Measurements from ENCODE around the gene DPYD. TPM values are rescaled to one million over a fixed set of nuclear protein-coding genes. Genes with fewer than 3 reads are reported as not detected.

DPYD gene
- total and polyA plus RNA-seq, 10 of the 15 experiments (the other 5 are each of a cell fraction or from before 2014, with no cell fraction given) = 5.7 to 23.8 (median 10.2) TPM

GRCh38 chr1:97726386-97726785, 194.4 kb downstream of the DPYD start:
- H2AFZ ChIP-seq (ENCODE audit: control insufficient read depth, low read depth, low read length) = no peak overlapping the region
- in situ Hi-C loops (cut with MboI) = no loop called here
- no peak overlapping the region for H3K9ac ChIP-seq (ENCODE audit: control insufficient read depth, insufficient read depth, low read length)
- no peak for FAIRE-seq
- no peak overlapping the region for H3K4me3 ChIP-seq
- no peaks in the 10 kb centered on the region for H3K4me1 ChIP-seq (ENCODE audit: control insufficient read depth, insufficient read depth, low read length)
- no peak overlapping the region for H3K27ac ChIP-seq (ENCODE audit: control insufficient read depth, insufficient read depth)
- H3K4me2 ChIP-seq (ENCODE audit: control insufficient read depth, insufficient read depth) = no peak overlapping the region
- H3K27me3 ChIP-seq (replicated peaks in 1 of 2; ENCODE audit: control insufficient read depth in 2 of 2, insufficient read depth in 2 of 2, low read length in 1 of 2) = no peaks in the 10 kb centered on the region
- ATAC-seq = no peak
- ChIA-PET SMC1A (ENCODE audit: uncharacterized antibody, unreplicated experiment) (no interaction called here), POLR2A (no interaction called here), CTCF (interaction anchor here (0.7 kb wide), 1 partner anchor 190 kb away, joined by 3 read pairs; no protein-coding TSS in a partner anchor), RAD21 (ENCODE audit: unreplicated experiment) (no interaction called here)
- H4K20me1 ChIP-seq (ENCODE audit: control insufficient read depth, insufficient read depth) = no peaks in the 10 kb centered on the region
- H3K79me2 ChIP-seq (ENCODE audit: control insufficient read depth, insufficient read depth, low read length) = no peaks in the 10 kb centered on the region
- intact Hi-C loops (cut with micrococcal nuclease; ENCODE audit: unreplicated experiment) = no loop called here
- no peaks in the 10 kb centered on the region for H3K36me3 ChIP-seq (ENCODE audit: control insufficient read depth in 2 of 2, insufficient read depth in 2 of 2, low read length in 1 of 2)
- no TSS peak for BruUV-seq (replicated peaks)
- no peaks in the 10 kb centered on the region for H3K9me3 ChIP-seq (replicated peaks; ENCODE audit: control insufficient read depth, insufficient read depth, low read length)
- DNase-seq (ENCODE audit: low read depth, low spot score) = no peak
- no peak for TF ChIP-seq RELA (IDR thresholded peaks at IDR 0.05; ENCODE audit: borderline replicate concordance, partially characterized antibody)
- TF ChIP-seq ZBTB11 (CRISPR knock-in tag; IDR thresholded peaks at IDR 0.05) = no peak
- no peak for TF ChIP-seq SKIL (IDR thresholded peaks at IDR 0.05; ENCODE audit: low read depth, poor library complexity, severe bottlenecking)
- no peak for TF ChIP-seq GABPA (IDR thresholded peaks at IDR 0.05; ENCODE audit: low read depth)
- no peak for TF ChIP-seq PAX8 (IDR thresholded peaks at IDR 0.05)
- TF ChIP-seq SRF (IDR thresholded peaks at IDR 0.05; ENCODE audit: low read depth in 2 of 2, low read length in 2 of 2) = no peak
- TF ChIP-seq RCOR1 (conservative IDR thresholded peaks at IDR 0.05; ENCODE audit: low read depth, low read length) = no peak
- TF ChIP-seq KAT2A (conservative IDR thresholded peaks at IDR 0.05; ENCODE audit: control insufficient read depth, low read depth, low read length) = no peak
- no peak for TF ChIP-seq ATF3 (IDR thresholded peaks at IDR 0.05; ENCODE audit: borderline replicate concordance, extremely low read depth, low read depth, low read length)
- no peak for TF ChIP-seq NRF1 (conservative IDR thresholded peaks at IDR 0.05; ENCODE audit: low read depth, low read length)
- TF ChIP-seq NKRF (conservative IDR thresholded peaks at IDR 0.05) = no peak
- TF ChIP-seq HSF1 (IDR thresholded peaks at IDR 0.05; ENCODE audit: low read depth, low read length) = no peak
- TF ChIP-seq NFYB (IDR thresholded peaks at IDR 0.05; ENCODE audit: insufficient read depth, low read depth, low read length) = no peak

Data from GM12878 (cell line).